ENCODE measurements around the gene CC2D2B.
"Not testable (repeated sequence)": the region's sequence is repeated elsewhere in the genome, so short reads cannot be mapped to it uniquely, and the experiment has no call there.

Gene CC2D2B

DNA sequence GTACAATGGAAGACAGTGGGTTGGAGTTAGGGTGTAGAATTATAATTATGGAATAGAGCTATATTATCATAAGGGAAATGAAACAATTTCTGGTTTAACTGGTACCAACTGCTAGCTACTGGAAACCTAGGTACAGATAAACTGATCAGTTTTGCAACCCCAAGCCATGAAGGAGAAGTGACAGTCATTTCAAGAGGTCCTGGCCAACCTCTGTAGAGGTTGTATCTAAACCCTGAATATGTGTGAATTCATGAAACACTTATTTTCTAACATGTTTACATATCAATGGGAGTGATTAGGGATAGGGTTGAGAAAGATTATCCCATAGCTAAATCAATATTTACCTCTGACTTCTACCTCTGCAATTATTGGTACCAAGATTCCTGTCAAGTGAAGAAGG is 29.9 kb upstream of the CC2D2B start:
- H3K4me1 Mint-ChIP-seq: no peaks in the 10 kb centered on the region
- H3K4me3 Mint-ChIP-seq: no peak overlapping the region
- no peaks in the 10 kb centered on the region for H3K9me3 Mint-ChIP-seq
- peaks cover 23% of the 10 kb centered on the region for H3K36me3 Mint-ChIP-seq
- DNase-seq (ENCODE audit: low spot score in 2 of 2) (no peak), ATAC-seq (peak; percentile 57)
- no peak overlapping the region for H3K27ac Mint-ChIP-seq

GRCh38 chr10:95880704-95881103 is 27.1 kb upstream of the CC2D2B start:
- no peaks in the 10 kb centered on the region for H3K4me1 Mint-ChIP-seq
- peaks cover 15% of the 10 kb centered on the region for H3K36me3 Mint-ChIP-seq
- H3K9me3 Mint-ChIP-seq: no peaks in the 10 kb centered on the region
- H3K27ac Mint-ChIP-seq: peak overlapping the region; percentile 41
- no peak for DNase-seq (ENCODE audit: low spot score in 2 of 2)
- H3K4me3 Mint-ChIP-seq: no peak overlapping the region
- no peak for ATAC-seq

- no peak for ATAC-seq
- Mint-ChIP-seq H3K27ac (peak overlapping the region; percentile 41), H3K4me1 (no peaks in the 10 kb centered on the region), H3K4me3 (no peak overlapping the region), H3K9me3 (no peaks in the 10 kb centered on the region), H3K36me3 (peaks cover 9% of the 10 kb centered on the region)
- no peak for DNase-seq (ENCODE audit: low spot score in 2 of 2)
Measured at GRCh38 chr10:95881316-95881715, 26.5 kb upstream of the CC2D2B start.

DNA sequence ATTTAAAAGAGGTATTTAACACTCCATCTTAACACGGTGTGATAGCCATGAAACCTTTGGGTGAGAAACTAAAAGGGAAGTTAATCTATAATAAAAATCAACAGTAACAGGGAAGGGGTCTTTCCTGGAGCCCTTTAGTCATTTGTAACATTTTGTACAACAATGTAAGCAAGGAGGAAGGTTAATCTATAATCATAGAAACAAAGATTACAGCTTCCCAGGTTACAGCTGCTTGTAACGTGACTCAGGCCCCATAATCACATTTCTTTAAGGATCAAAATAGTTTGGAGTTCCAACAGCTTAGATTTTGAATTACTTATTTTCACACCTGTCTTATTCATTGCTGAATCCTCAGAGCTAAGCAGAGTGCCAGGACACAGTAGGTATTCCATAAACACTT is 17.9 kb upstream of the CC2D2B start:
- DNase-seq (ENCODE audit: low spot score in 2 of 2) (no peak), ATAC-seq (no peak)
- no peak overlapping the region for H3K27ac Mint-ChIP-seq
- no peaks in the 10 kb centered on the region for H3K4me1 Mint-ChIP-seq
- H3K36me3 Mint-ChIP-seq: peaks cover 31% of the 10 kb centered on the region
- H3K9me3 Mint-ChIP-seq: no peaks in the 10 kb centered on the region
- no peak overlapping the region for H3K4me3 Mint-ChIP-seq

GRCh38 chr10:95896071-95896850 is 11.5 kb upstream of the CC2D2B start:
- DNase-seq (ENCODE audit: low spot score in 2 of 2): no peak
- Mint-ChIP-seq H3K27ac (peak overlapping the region; percentile 6), H3K4me3 (no peak overlapping the region), H3K36me3 (peaks cover 76% of the 10 kb centered on the region), H3K4me1 (no peaks in the 10 kb centered on the region), H3K9me3 (no peaks in the 10 kb centered on the region)
- ATAC-seq: no peak

DNA sequence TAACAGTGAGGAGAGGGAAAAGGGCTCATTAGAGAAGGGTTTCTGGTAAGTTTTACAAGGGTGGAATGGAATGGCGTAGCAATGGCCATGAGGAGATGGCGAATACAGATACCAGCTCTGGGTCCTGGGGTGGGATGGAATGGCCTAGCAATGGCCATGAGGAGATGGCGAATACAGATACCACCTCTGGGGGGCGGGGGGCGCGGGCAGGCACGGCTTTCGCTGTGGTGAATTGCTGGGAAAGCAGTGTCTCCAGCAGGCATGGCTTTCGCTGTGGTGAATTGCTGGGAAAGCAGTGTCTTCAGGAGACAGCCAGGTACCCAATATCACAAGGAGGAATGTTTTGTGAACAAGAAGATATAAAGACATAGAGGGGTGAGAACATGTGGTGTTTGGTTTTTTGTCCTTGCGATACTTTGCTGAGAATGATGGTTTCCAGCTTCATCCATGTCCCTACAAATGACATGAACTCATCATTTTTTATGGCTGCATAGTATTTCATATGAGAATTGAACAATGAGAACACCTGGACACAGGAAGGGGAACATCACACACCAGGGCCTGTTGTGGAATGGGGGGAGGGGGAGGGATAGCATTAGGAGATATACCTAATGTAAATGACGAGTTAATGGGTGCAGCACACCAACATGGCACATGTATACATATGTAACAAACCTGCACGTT is 1.7 kb upstream of the CC2D2B start:
- H3K4me1 Mint-ChIP-seq: peaks cover 20% of the 10 kb centered on the region
- H3K27ac Mint-ChIP-seq; H3K9me3 Mint-ChIP-seq; ATAC-seq; DNase-seq (ENCODE audit: low spot score in 2 of 2); H3K36me3 Mint-ChIP-seq: not testable (repeated sequence)
- peak overlapping the region; percentile 84 for H3K4me3 Mint-ChIP-seq

GRCh38 chr10:95906677-95907455 is 909 bp upstream of the CC2D2B start:
- Mint-ChIP-seq H3K27ac (peak overlapping the region; percentile 88), H3K4me3 (peak overlapping the region; percentile 84), H3K9me3 (no peaks in the 10 kb centered on the region), H3K36me3 (no peaks in the 10 kb centered on the region), H3K4me1 (peaks cover 20% of the 10 kb centered on the region)
- peak; percentile 64 for ATAC-seq
- DNase-seq (ENCODE audit: low spot score in 2 of 2): peak; percentile 12 to 66

- H3K9me3 Mint-ChIP-seq: no peaks in the 10 kb centered on the region
- no peak overlapping the region for H3K27ac Mint-ChIP-seq
- ATAC-seq (no peak), DNase-seq (ENCODE audit: low spot score in 2 of 2) (no peak)
- H3K4me1 Mint-ChIP-seq: peaks cover 20% of the 10 kb centered on the region
- H3K4me3 Mint-ChIP-seq: peak overlapping the region; percentile 84
- no peaks in the 10 kb centered on the region for H3K36me3 Mint-ChIP-seq
Measured at GRCh38 chr10:95908450-95908849, 675 bp downstream of the CC2D2B start.

DNA sequence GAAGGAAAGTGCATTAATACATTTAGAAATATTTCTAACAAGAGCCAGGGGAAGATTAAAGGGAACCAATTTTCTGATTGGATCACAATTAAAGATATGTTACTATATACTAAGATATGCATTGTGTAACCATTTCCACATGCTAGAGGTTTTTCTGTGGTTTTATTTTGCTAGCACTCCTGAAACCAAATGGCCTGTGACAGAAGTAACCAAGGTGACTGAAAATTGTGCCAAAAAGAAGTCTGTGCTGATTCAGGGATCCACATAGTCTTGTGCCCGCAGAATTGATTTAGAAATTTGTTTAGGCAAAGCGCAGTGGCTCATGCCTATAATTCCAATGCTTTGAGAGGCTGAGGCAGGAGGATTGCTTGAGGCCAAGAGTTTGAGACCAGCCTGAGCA is 1.8 kb downstream of the CC2D2B start:
- no peaks in the 10 kb centered on the region for H3K9me3 Mint-ChIP-seq
- no peak overlapping the region for H3K4me3 Mint-ChIP-seq
- DNase-seq (ENCODE audit: low spot score in 2 of 2): no peak
- no peak overlapping the region for H3K27ac Mint-ChIP-seq
- ATAC-seq: no peak
- no peaks in the 10 kb centered on the region for H3K36me3 Mint-ChIP-seq
- peaks cover 20% of the 10 kb centered on the region for H3K4me1 Mint-ChIP-seq

DNA sequence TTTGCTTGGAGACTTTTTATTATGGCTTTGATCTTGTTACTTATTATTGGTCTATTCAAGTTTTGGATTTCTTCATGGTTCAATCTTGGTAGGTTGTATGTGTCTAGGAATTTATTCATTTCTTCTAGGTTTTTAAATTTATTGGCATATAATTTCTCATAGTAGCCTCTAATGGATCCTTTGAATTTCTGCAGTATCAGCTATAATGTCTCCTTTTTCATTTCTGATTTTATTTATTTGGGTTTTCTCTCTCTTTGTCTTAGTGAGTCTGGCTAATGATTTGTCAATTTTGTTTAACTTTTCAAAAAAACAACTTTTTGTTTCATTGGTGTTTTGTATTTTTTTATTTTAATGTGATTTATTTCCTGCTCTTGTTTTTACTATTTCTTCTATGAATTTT is 8.3 kb downstream of the CC2D2B start:
- H3K36me3 Mint-ChIP-seq; H3K27ac Mint-ChIP-seq; ATAC-seq; H3K4me1 Mint-ChIP-seq; DNase-seq (ENCODE audit: low spot score in 2 of 2); H3K4me3 Mint-ChIP-seq; H3K9me3 Mint-ChIP-seq: not testable (repeated sequence)

DNA sequence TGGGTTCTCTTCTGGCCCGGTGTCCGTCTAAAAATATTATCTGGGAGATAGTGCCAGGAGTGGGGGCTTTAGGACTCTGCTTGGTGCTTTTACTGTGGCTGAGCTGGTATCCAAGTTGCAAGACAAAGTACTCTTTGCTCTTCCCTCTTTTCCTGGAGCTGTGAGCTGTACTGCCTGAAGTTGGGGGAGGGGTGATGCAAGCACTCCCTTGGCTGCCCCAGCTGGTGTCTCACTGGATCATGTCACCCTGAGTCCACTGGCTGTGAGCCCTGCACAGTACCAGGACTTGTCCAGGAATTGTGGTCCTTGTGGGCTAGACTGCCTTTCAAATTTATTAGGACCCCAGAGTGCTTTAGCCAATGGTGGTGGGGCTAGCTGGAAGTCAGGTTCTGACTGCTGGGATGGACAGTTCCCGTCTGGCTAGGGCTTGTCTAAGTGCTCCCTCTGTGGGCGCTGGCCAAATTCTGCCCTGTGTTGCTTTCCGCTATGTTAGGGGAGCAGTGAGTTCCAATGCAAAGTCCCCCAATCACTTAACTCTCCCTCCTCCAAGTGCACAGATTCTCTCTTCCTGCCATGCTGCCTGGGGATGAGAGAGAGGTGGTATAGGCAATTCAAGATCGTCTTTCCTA is 13.1 kb downstream of the CC2D2B start:
- H3K4me3 Mint-ChIP-seq: no peak overlapping the region
- no peaks in the 10 kb centered on the region for H3K4me1 Mint-ChIP-seq
- no peaks in the 10 kb centered on the region for H3K9me3 Mint-ChIP-seq
- no peak overlapping the region for H3K27ac Mint-ChIP-seq
- no peak for DNase-seq (ENCODE audit: low spot score in 2 of 2)
- H3K36me3 Mint-ChIP-seq: no peaks in the 10 kb centered on the region
- ATAC-seq: no peak

GRCh38 chr10:95925033-95925432 is 17.3 kb downstream of the CC2D2B start:
- no peaks in the 10 kb centered on the region for H3K4me1 Mint-ChIP-seq
- H3K9me3 Mint-ChIP-seq: no peaks in the 10 kb centered on the region
- DNase-seq (ENCODE audit: low spot score in 2 of 2) (no peak), ATAC-seq (no peak)
- H3K27ac Mint-ChIP-seq: no peak overlapping the region
- no peak overlapping the region for H3K4me3 Mint-ChIP-seq
- H3K36me3 Mint-ChIP-seq: no peaks in the 10 kb centered on the region

GRCh38 chr10:95935429-95935828 is 27.7 kb downstream of the CC2D2B start:
- Mint-ChIP-seq H3K9me3 (peaks cover 3% of the 10 kb centered on the region), H3K4me3 (no peak overlapping the region), H3K36me3 (no peaks in the 10 kb centered on the region), H3K27ac (no peak overlapping the region), H3K4me1 (no peaks in the 10 kb centered on the region)
- DNase-seq (ENCODE audit: low spot score in 2 of 2) (no peak), ATAC-seq (no peak)

GRCh38 chr10:95941115-95941514 is 33.3 kb downstream of the CC2D2B start:
- H3K36me3 Mint-ChIP-seq: no peaks in the 10 kb centered on the region

More at GRCh38 chr10:95941115-95941514, 33.3 kb downstream of the CC2D2B start:
- ATAC-seq (no peak), DNase-seq (ENCODE audit: low spot score in 2 of 2) (no peak)
- no peak overlapping the region for H3K27ac Mint-ChIP-seq
- H3K4me3 Mint-ChIP-seq: no peak overlapping the region
- peaks cover 9% of the 10 kb centered on the region for H3K9me3 Mint-ChIP-seq
- no peaks in the 10 kb centered on the region for H3K4me1 Mint-ChIP-seq
